ENCODE data around the gene RPS21.

RPS21 gene

DNA sequence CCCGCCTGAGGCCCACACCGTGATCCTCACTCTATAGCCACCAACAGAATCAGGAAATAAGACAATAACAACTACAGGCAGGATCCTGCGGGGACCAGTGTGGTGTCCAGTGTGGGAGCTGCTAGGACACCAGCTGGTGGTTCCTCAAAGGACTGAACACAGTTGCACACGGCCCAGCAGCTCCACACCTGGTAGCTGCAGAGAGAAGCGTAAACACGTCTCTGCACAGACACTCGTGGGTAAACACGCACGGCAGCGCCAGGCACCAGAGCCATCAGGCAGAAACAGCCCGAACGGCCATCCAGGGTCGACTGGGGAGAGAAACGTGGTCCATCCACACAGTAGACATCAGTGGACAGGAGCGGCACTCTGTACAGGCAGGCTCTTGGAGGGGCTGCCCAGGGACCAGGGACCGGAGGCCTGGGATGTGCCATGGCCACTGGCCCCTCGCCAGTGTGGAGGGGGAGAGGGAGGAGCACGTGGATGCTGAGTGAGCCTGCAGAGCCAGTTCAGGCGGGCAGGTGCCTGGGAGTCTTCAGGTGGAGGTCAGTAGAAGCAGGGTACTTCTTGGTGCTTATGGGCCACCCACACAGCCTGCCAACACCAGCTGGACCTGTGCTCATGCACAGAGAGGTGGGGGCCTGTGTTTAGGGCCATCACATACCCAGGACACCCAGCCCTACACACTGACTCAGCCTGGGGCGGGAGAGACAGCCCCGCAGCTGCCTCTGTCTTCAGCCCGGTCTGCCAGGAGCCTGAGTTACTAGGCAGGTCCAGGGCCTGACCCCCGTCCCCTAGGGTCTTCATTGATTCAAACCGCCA, 12.4 kb upstream of the RPS21 start:
- no peak overlapping the region for H3K4me3 Mint-ChIP-seq
- ATAC-seq (replicated peaks) (no peak), DNase-seq (no peak)
- H3K4me1 Mint-ChIP-seq: peaks cover 10 to 17% of the 10 kb centered on the region in 2 donors
- peaks cover 0 to 4% of the 10 kb centered on the region in 2 donors for H3K36me3 Mint-ChIP-seq
- no peak overlapping the region for H3K27ac Mint-ChIP-seq
- no peaks in the 10 kb centered on the region for H3K9me3 Mint-ChIP-seq
- H3K27me3 Mint-ChIP-seq: peaks cover 5 to 7% of the 10 kb centered on the region in 2 donors

DNA sequence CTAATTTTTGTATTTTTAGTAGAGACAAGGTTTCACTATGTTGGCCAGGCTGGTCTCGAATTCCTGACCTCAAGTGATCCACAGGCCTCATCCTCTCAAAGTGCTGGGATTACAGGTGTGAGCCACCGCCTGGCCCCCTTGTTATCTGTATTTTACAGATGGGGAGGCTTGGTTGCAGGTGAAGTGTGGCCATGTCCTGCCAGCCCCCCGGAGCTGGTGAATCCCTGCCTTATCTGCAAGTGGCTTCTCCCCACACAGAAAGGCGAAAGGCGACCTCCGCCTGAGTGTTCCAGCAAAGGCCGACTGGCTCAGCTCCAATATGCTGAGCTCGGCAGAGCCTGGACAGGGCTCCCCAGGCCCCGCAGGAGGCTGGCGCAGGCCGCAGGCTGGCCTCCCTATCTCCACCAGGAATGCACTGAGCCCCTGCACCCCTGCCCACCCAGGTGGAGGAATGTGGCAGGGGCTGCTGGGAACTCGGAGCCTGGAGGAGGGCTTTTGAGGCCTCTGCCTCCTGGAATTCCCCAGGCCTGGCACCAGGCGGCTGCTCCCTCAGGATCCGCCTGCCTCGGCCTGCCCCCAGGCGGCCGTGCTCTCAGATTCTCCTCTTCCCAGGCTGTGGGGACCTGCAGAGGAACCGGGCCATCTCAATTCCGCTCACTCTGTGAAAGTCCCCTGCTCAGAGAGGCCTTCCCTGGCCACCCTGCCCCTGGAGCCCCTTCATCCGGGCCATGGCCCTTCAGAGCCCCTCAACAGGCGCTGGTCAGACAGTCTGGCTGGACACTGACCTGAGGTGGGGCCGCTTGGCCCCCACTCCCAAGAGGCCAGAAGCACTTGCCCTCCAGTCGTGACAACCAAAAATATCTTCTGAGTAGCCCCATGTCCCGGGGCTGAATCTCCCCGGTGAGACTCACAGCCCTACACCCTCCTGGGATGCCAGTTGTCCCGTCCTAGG, 10.5 kb upstream of the RPS21 start:
- H3K4me1 Mint-ChIP-seq: peaks cover 5 to 8% of the 10 kb centered on the region in 2 donors
- no peak for ATAC-seq (replicated peaks)

GRCh38 chr20:62377064-62377461, 9.8 kb upstream of the RPS21 start:
- Mint-ChIP-seq H3K36me3 (peaks cover 6 to 9% of the 10 kb centered on the region in 2 donors), H3K27me3 (peaks cover 5 to 7% of the 10 kb centered on the region in 2 donors), H3K9me3 (peaks cover 3 to 4% of the 10 kb centered on the region in 2 donors), H3K27ac (peak overlapping the region; percentile 1), H3K4me3 (no peak overlapping the region), H3K4me1 (peaks cover 9 to 12% of the 10 kb centered on the region in 2 donors)
- ATAC-seq (replicated peaks): no peak
- no peak for DNase-seq

More for the DNA sequence above, 10.5 kb upstream of the RPS21 start:
- Mint-ChIP-seq H3K27me3 (peaks cover 5 to 7% of the 10 kb centered on the region in 2 donors), H3K4me3 (no peak overlapping the region), H3K9me3 (no peaks in the 10 kb centered on the region), H3K27ac (no peak overlapping the region), H3K36me3 (peaks cover 0 to 4% of the 10 kb centered on the region in 2 donors)
- DNase-seq: no peak

GRCh38 chr20:62377615-62378178, 9.2 kb upstream of the RPS21 start:
- peaks cover 11 to 14% of the 10 kb centered on the region in 2 donors for H3K36me3 Mint-ChIP-seq
- peaks cover 6% of the 10 kb centered on the region in 2 donors for H3K9me3 Mint-ChIP-seq
- H3K27ac Mint-ChIP-seq: no peak overlapping the region
- DNase-seq (no peak), ATAC-seq (replicated peaks) (no peak)
- peaks cover 12 to 19% of the 10 kb centered on the region in 2 donors for H3K4me1 Mint-ChIP-seq
- no peak overlapping the region for H3K4me3 Mint-ChIP-seq
- peaks cover 4 to 5% of the 10 kb centered on the region in 2 donors for H3K27me3 Mint-ChIP-seq

- DNase-seq: no peak
- Mint-ChIP-seq H3K4me1 (peaks cover 14 to 22% of the 10 kb centered on the region in 2 donors), H3K4me3 (no peak overlapping the region), H3K36me3 (peaks cover 14 to 16% of the 10 kb centered on the region in 2 donors), H3K9me3 (peaks cover 6% of the 10 kb centered on the region in 2 donors), H3K27ac (no peak overlapping the region), H3K27me3 (no peaks in the 10 kb centered on the region)
- ATAC-seq (replicated peaks): no peak
Measured at GRCh38 chr20:62378215-62378614, 8.7 kb upstream of the RPS21 start.

GRCh38 chr20:62381202-62381797, 5.6 kb upstream of the RPS21 start:
- ATAC-seq (replicated peaks) (no peak), DNase-seq (no peak)
- Mint-ChIP-seq H3K4me1 (peaks cover 23 to 35% of the 10 kb centered on the region in 2 donors), H3K4me3 (no peak overlapping the region), H3K27me3 (no peaks in the 10 kb centered on the region), H3K9me3 (peaks cover 6% of the 10 kb centered on the region in 2 donors), H3K36me3 (peaks cover 14 to 26% of the 10 kb centered on the region in 2 donors), H3K27ac (no peak overlapping the region)

GRCh38 chr20:62381842-62382241, 5.1 kb upstream of the RPS21 start:
- DNase-seq (no peak), ATAC-seq (replicated peaks) (no peak)
- Mint-ChIP-seq H3K36me3 (peaks cover 14 to 26% of the 10 kb centered on the region in 2 donors), H3K4me1 (peaks cover 23 to 35% of the 10 kb centered on the region in 2 donors), H3K27ac (no peak overlapping the region), H3K27me3 (no peaks in the 10 kb centered on the region), H3K9me3 (peaks cover 6% of the 10 kb centered on the region in 2 donors), H3K4me3 (no peak overlapping the region)

- DNase-seq (peak; percentile 78), ATAC-seq (replicated peaks) (peak; percentile 78 to 80)
- peaks cover 6% of the 10 kb centered on the region in 2 donors for H3K9me3 Mint-ChIP-seq
- H3K4me1 Mint-ChIP-seq: peaks cover 25 to 37% of the 10 kb centered on the region in 2 donors
- no peak overlapping the region for H3K27ac Mint-ChIP-seq
- H3K27me3 Mint-ChIP-seq: no peaks in the 10 kb centered on the region
- peaks cover 17 to 26% of the 10 kb centered on the region in 2 donors for H3K36me3 Mint-ChIP-seq
- H3K4me3 Mint-ChIP-seq: peak overlapping the region in 1 of 2 donors; percentile 54
Measured at GRCh38 chr20:62382306-62383198, 4.4 kb upstream of the RPS21 start.

GRCh38 chr20:62387219-62387913, 463 bp downstream of the RPS21 start:
- Mint-ChIP-seq H3K4me1 (peaks cover 39 to 69% of the 10 kb centered on the region in 2 donors), H3K4me3 (peak overlapping the region; percentile 95), H3K9me3 (peaks cover 0 to 1% of the 10 kb centered on the region in 2 donors), H3K27ac (peak overlapping the region; percentile 96), H3K36me3 (peaks cover 43 to 61% of the 10 kb centered on the region in 2 donors), H3K27me3 (no peaks in the 10 kb centered on the region)
- DNase-seq (no peak), ATAC-seq (replicated peaks) (peak; percentile 9 to 17)

DNA sequence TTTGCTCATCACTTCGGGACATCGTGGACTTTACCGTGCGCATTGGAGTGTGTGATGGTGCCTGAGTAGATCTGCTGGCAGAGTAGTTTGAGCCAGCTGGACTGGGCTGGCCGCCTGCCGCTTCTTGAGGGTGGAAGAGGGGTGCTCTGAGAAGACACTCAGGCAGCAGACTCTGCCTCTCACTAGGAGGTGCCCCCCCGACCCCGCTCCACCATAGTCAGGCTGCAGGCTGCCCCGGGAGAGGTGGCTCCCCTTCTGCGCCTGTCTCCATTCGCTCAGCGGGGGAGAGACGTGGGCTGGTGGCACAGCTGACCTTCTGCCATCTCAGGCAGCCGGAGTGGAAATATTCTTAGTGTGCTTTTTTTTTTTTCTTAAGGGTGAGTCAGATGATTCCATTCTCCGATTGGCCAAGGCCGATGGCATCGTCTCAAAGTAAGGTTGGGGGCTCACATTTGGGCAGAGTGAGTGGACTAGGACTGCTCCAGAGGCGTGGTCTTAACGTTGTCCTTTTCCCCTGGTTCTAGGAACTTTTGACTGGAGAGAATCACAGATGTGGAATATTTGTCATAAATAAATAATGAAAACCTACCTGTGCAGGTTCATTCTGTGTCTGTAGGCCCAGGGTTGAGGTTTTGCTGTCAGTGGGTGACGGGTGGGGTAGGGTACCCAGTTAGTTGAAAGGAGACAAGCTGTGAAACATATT, 1.2 kb downstream of the RPS21 start:
- Mint-ChIP-seq H3K27ac (peak overlapping the region; percentile 96), H3K4me1 (peaks cover 38 to 63% of the 10 kb centered on the region in 2 donors), H3K36me3 (peaks cover 38 to 60% of the 10 kb centered on the region in 2 donors), H3K27me3 (no peaks in the 10 kb centered on the region), H3K4me3 (peak overlapping the region; percentile 95), H3K9me3 (no peaks in the 10 kb centered on the region)
- ATAC-seq (replicated peaks) (no peak), DNase-seq (no peak)

DNA sequence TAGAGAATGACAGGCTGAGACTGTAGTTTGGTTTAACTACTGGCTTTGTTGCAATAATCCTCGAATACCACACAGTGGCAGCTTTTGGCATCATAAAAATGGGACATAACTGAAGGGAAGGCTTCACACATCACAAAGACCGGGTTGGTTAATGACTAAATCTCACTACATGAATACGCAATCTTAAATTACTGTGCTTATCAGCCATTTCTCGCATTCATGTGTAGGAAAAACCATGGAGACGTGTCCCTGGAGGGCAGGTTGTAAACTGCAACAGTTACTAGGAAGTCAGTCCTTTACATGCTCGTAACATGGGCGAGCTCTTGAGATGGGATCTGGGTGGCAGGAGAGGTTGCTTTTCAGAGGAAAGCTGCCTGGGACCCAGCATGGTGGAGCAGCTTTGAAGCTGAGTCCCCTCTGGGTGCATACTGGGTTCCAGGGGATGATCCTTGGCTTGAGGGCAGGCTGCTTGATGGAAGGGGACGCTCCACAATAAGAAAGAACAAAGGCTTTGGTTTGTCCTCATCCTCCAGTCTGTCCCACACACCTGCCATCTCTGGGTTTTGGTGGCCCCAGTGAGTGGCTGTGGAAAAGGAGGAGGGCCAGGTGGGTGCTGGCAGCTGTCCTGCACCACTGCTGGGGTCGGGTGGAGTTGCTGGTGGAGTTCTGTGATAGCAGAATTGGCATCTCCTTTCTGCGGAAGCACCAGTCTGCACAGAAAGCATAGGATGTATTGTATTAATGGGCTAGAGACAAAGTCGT, 2.1 kb downstream of the RPS21 start:
- no peak for DNase-seq
- H3K27me3 Mint-ChIP-seq: no peaks in the 10 kb centered on the region
- H3K4me1 Mint-ChIP-seq: peaks cover 38 to 57% of the 10 kb centered on the region in 2 donors
- peaks cover 38 to 55% of the 10 kb centered on the region in 2 donors for H3K36me3 Mint-ChIP-seq
- peak overlapping the region; percentile 95 for H3K4me3 Mint-ChIP-seq
- H3K27ac Mint-ChIP-seq: peak overlapping the region; percentile 86
- no peak for ATAC-seq (replicated peaks)
- no peaks in the 10 kb centered on the region for H3K9me3 Mint-ChIP-seq

All from stimulated activated naive B cell treated with anti-CD40 and anti-IgM and Interleukin-4, amounts not matched to agents 10 μg/mL and 1 μg/mL and 100 μg/mL, for 72 hours (primary cell).